Astrocyte of the spinal cord (primary cell): ENCODE data around the gene LILRB3.
"Not testable (repeated sequence)": the region's sequence is repeated elsewhere in the genome, so short reads cannot be mapped to it uniquely, and the experiment has no call there.

Experiments
- DNase-seq: peaks from one replicate; pipeline ENCODE4 v3.0.0; 2011; ENCODE audit warnings: low read depth, low spot score
- H3K4me3 ChIP-seq: 2 replicates; pipeline ENCODE4 v1.5.1; 2011; ENCODE audit warnings: low read depth, mild to moderate bottlenecking, low read length, moderate library complexity
- in situ Hi-C: cut with HindIII; loops from 2 replicates; pipeline ENCODE4 v1.10.0; 2017; ENCODE audit warnings: low sequenced_read_pairs
- TF ChIP-seq, protein P1 (sequence below): IDR thresholded peaks from 2 replicates; pipeline ENCODE4 v1.5.1; 2012; ENCODE audit warnings: low read depth, mild to moderate bottlenecking, low read length, inconsistent platforms

LILRB3 gene

DNA sequence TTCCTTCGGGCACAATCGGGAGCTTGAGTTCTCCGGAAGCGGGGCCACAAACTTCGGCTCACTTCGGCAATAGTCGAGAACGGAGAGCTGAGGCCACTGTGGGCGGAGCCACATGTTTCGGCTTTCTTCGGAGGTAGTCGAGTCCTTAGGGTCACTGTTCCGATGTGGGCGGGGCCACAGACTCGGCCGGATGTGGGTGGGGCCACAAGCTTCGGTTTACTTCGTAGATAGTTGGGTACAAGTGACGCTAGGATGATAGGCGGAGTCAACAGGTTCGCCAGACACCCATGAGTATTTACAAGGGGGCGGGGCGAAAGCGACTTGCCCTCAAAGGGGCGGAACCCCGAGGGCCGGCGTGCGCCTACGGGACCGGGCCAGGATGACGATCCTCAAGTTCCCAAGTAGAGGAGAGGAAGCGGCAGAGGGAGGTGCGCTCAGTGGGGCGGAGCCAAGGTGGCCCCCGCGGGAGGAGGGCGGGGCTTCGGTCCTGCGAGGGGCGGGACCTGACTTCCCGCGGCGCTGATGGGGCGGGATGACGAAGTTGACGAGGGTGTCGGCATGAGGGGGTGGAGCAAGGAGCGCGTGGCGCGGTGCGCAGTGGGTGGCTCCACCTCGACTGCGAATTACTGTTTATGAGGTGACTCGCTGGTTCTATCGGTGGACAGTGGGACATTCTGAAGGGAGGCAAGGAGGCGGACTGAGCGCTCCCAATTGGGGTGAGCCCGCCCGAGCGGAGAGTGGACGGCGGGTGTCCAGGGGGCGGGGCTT, 32.9 kb downstream of the LILRB3 start:
- DNase-seq, result peak; percentile 100
- peak overlapping the region; percentile 84 for H3K4me3 ChIP-seq
- in situ Hi-C loops, result no loop called here
- TF ChIP-seq, protein P1, sequence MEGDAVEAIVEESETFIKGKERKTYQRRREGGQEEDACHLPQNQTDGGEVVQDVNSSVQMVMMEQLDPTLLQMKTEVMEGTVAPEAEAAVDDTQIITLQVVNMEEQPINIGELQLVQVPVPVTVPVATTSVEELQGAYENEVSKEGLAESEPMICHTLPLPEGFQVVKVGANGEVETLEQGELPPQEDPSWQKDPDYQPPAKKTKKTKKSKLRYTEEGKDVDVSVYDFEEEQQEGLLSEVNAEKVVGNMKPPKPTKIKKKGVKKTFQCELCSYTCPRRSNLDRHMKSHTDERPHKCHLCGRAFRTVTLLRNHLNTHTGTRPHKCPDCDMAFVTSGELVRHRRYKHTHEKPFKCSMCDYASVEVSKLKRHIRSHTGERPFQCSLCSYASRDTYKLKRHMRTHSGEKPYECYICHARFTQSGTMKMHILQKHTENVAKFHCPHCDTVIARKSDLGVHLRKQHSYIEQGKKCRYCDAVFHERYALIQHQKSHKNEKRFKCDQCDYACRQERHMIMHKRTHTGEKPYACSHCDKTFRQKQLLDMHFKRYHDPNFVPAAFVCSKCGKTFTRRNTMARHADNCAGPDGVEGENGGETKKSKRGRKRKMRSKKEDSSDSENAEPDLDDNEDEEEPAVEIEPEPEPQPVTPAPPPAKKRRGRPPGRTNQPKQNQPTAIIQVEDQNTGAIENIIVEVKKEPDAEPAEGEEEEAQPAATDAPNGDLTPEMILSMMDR, result no peak

DNA sequence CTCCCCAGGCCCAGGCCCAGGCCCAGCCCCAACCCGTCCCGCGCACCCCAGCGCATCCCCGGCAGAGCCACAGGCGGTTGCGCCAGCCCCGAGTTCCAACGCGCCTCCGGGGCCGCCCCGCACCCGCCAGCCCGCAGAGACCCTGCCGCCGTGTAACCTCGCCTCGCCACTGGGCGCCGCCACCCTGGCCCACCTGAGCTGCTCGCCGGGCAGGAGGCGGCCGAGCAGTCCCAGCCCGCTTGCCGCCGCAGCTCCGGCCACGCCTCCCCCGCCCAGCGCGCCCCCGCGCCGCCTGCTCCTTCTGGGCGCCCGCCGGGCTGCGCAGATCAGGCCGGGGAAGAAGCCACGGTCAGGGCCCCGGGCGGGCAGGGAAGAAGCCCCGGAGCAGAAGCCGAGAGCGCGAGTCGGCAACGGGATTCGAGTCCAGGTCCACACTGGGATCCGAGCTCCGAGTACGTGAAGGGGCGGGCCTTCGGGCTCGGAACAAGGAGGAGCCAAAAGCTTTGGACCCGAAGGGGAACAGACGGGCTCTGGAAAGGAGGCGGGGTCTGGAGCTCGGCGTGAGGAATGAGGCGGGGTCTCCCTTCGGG, 33.6 kb downstream of the LILRB3 start, which contains the start of gene MBOAT7:
Gene MBOAT7, minus strand, starts transcription at position 436 of the 590 bp plus-strand sequence. CDS start 1,072 bp downstream, outside the sequence.
- no peak for DNase-seq
- peak within 1 kb of the TSS; percentile 84 for H3K4me3 ChIP-seq
- TF ChIP-seq, protein P1, result peak; percentile 11
- in situ Hi-C loops, result no loop called here

DNA sequence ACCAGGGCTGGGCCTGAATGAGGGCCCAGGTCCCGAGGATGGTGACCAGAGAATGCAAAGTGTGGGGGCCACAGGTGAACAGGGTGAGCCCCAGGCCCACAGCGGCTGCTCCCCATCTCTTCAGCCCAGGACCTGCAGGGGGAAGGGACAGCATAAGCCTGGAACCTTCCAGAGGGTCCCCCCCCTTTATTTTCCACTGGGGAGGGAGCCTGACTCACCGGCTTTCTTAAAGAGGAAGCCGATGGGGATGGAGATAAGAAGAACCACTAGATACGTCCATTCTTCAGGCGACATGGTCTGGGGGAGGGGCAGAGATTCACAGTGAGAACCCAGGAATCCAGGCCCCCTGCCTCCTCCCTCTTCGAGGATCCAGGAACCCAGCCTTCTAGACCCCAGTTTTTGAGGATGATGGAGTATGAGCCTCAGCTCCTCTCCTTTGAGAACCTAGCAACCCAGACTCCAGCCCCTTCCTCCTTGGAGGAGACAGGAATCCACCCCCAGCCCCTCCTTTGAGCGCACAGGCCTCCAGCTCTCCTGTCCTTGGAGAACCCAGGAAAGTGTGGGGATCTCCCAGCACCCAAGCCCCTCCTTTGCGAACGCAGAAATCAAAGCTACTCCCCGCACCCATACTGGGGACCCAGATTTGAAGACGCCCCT, 34.5 kb downstream of the LILRB3 start:
- TF ChIP-seq, protein P1, result no peak
- H3K4me3 ChIP-seq, result peak overlapping the region; percentile 84
- in situ Hi-C loops, result no loop called here
- peak; percentile 55 for DNase-seq

DNA sequence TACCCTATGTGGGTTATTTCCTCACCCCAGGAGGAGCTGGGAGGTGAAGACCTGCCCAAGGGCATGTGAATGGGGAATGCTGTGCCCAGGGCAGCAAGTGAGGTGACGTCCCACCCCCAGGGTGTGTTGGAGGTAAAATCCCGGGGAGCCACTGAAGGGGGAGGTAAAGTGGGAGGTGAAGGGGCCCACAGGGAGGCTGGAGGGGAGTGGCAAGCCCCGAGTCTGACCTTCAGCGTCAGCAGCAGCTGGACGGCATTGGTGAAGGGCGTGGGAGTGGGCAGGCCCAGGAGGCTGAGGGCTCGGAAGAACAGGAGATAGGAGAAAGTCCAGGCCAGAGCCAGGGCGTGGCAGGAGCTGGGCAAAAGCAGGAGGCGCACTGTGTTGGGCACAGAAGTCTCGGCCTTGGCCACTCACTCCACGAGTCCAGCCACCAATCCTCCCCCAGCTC, 35.8 kb downstream of the LILRB3 start:
- DNase-seq, result no peak
- H3K4me3 ChIP-seq, result no peak overlapping the region
- in situ Hi-C loops, result no loop called here
- TF ChIP-seq, protein P1, result no peak

DNA sequence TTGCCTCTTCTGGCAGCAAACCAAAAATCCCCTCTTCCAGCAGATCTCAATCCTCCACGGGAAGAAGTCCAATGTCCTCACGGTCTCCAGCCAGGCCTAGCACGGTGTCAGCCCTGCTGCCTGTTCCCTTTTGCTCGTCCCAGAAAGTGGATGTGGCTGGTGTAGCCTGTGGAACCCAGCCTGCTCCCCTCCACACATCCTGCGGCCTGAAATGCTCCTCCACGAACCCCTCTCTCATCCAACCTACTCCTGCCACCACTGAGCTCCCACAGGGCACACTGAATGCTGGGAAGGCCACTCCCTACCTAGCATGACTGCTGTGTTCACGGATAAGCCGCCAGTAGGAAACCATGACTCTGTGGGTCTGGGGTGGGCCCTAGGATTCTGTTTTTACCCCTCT, 36.5 kb downstream of the LILRB3 start:
- in situ Hi-C loops, result no loop called here
- no peak overlapping the region for H3K4me3 ChIP-seq
- DNase-seq, result no peak
- TF ChIP-seq, protein P1, result no peak

DNA sequence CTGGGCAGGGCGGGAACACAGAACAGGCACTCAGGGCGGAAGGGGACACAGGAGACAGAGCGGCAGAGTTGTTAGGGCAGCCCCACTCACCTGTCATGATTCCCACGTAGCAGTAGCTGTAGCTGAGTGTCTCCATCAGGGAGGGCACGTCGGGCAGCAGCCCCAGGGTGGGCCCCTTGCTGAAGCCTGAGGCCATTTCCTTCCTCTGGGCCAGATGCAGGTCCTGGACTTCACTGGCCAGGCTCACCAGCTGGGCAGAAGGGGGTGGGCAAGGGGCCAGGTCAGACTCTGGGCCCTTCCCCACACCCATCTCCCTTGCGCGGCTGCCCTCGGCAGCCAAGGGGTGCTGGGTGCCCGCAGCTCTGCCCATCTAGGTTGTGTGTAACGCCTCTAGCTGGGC, 39.4 kb downstream of the LILRB3 start:
- no peak for DNase-seq
- in situ Hi-C loops, result no loop called here
- no peak overlapping the region for H3K4me3 ChIP-seq
- TF ChIP-seq, protein P1, result no peak

DNA sequence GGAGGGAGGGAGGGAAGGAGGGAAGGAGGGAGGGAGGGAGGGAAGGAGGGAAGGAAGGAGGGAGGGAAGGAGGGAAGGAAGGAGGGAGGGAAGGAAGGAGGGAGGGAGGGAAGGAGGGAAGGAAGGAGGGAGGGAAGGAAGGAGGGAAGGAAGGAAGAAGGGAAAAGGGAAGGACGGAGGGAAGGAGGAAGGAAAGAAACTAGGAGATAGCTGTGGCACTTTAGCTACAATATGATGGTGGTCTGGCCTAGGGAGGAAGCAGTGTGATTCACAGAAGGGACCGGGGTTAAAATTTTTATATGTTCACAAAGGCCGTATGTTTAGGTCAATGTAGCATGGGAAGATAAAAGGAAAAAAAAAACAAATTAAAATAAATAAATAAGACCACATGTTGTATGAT, 40.9 kb downstream of the LILRB3 start:
- H3K4me3 ChIP-seq, in situ Hi-C loops, DNase-seq: not testable (repeated sequence)
